GM23338 (cell line): ENCODE measurements around the gene FBXW4. TPM values are rescaled to one million over a fixed set of nuclear protein-coding genes. Genes with fewer than 3 reads are reported as not detected.

ENCODE experiments used
- ATAC-seq: fragments of 200-7000 bp; cut with Tn5 transposase; 3 replicates; pipeline ENCODE4 v1.9.1; 2020
- DNase-seq: peaks from one replicate; pipeline ENCODE4 v3.0.0-alpha.2; 2015; ENCODE audit warnings: low spot score
- H2AFZ ChIP-seq: fragments of 200-600 bp; sonication (generic); 2 replicates; pipeline ENCODE4 v1.8.0; 2016; ENCODE audit warnings: antibody characterized with exemption, mild to moderate bottlenecking, moderate library complexity
- H3F3A ChIP-seq: fragments of 200-600 bp; sonication (generic); replicated peaks from 2 replicates; pipeline ENCODE4 v1.8.0; 2017; ENCODE audit warnings: antibody characterized with exemption, mixed run types, low read depth
- H3K27ac ChIP-seq: fragments of 200-600 bp; sonication (generic); 2 replicates; pipeline ENCODE4 v1.6.1; 2016; ENCODE audit warnings: low read depth
- H3K27me3 ChIP-seq: fragments of 200-600 bp; sonication (generic); 2 replicates; pipeline ENCODE4 v1.8.0; 2016; ENCODE audit warnings: mild to moderate bottlenecking, mixed run types, moderate library complexity; ENCODE audit not compliant: insufficient read depth
- H3K36me3 ChIP-seq: fragments of 200-600 bp; sonication (generic); 2 replicates; pipeline ENCODE4 v1.8.0; 2016; ENCODE audit warnings: mild to moderate bottlenecking; ENCODE audit not compliant: insufficient read depth
- H3K4me1 ChIP-seq: fragments of 200-600 bp; sonication (generic); 2 replicates; pipeline ENCODE4 v1.8.0; 2016; ENCODE audit warnings: mild to moderate bottlenecking, moderate library complexity; ENCODE audit not compliant: insufficient read depth
- H3K4me2 ChIP-seq: fragments of 200-600 bp; sonication (generic); 2 replicates; pipeline ENCODE4 v1.7.1; 2017; ENCODE audit warnings: mixed run types
- H3K4me3 ChIP-seq: fragments of 200-600 bp; sonication (generic); 2 replicates; pipeline ENCODE4 v1.6.1; 2016; ENCODE audit warnings: mixed run types
- H3K79me2 ChIP-seq: fragments of 200-600 bp; sonication (generic); replicated peaks from 2 replicates; pipeline ENCODE4 v1.8.0; 2017; ENCODE audit warnings: mild to moderate bottlenecking; ENCODE audit not compliant: insufficient read depth
- H3K9me2 ChIP-seq: fragments of 200-600 bp; sonication (generic); 2 replicates; pipeline ENCODE4 v1.8.0; 2017; ENCODE audit not compliant: insufficient read depth
- H4K20me1 ChIP-seq: fragments of 200-600 bp; sonication (generic); replicated peaks from 2 replicates; pipeline ENCODE4 v1.8.0; 2017; ENCODE audit warnings: mild to moderate bottlenecking; ENCODE audit not compliant: insufficient read depth
- H3K27ac Mint-ChIP-seq: 2 replicates; pipeline ENCODE4 v1.8.0; 2020; ENCODE audit warnings: inconsistent platforms, mild to moderate bottlenecking, moderate library complexity, mixed read lengths
- H3K27me3 Mint-ChIP-seq: 3 replicates; pipeline ENCODE4 v1.8.0; 2022; ENCODE audit warnings: low read depth, mild to moderate bottlenecking, moderate library complexity, mixed read lengths, inconsistent platforms; ENCODE audit not compliant: insufficient read depth, poor library complexity
- H3K36me3 Mint-ChIP-seq: 3 replicates; pipeline ENCODE4 v1.8.0; 2021; ENCODE audit warnings: low read depth, mild to moderate bottlenecking, inconsistent platforms, moderate library complexity, mixed read lengths
- H3K4me1 Mint-ChIP-seq: 3 replicates; pipeline ENCODE4 v1.8.0; 2020; ENCODE audit warnings: mild to moderate bottlenecking, inconsistent platforms, mixed read lengths
- H3K4me3 Mint-ChIP-seq: 3 replicates; pipeline ENCODE4 v1.8.0; 2021; ENCODE audit warnings: moderate library complexity, mild to moderate bottlenecking, inconsistent platforms, mixed read lengths
- H3K9me3 Mint-ChIP-seq: 3 replicates; pipeline ENCODE4 v1.8.0; 2020; ENCODE audit warnings: moderate library complexity, mild to moderate bottlenecking, inconsistent platforms, mixed read lengths
- CREB1 ChIP-seq: fragments of 250-450 bp; sonication (Bioruptor Pico); IDR thresholded peaks from 2 replicates; pipeline ENCODE4 v1.5.0; 2020; ENCODE audit warnings: low read depth, mild to moderate bottlenecking, moderate library complexity
- CTCF ChIP-seq, 2 experiments: fragments of 200-600 bp in 1 of 2; sonication (generic) in 1 of 2; conservative IDR thresholded peaks; 2 replicates each; pipeline versions ENCODE4 v1.5.1 to v1.6.1; 2016 to 2017; ENCODE audit warnings: antibody characterized with exemption in 2 of 2, low read depth in 2 of 2, mild to moderate bottlenecking in 2 of 2, moderate library complexity in 1 of 2
- ETS1 ChIP-seq: IDR thresholded peaks from 2 replicates; pipeline ENCODE4 v1.6.1; 2016; ENCODE audit warnings: antibody characterized with exemption
- EZH2 ChIP-seq: fragments of 200-600 bp; sonication (generic); IDR thresholded peaks from one replicate; pipeline ENCODE4 v1.8.0; 2017; ENCODE audit warnings: antibody characterized with exemption, mild to moderate bottlenecking, low read depth; ENCODE audit not compliant: unreplicated experiment
- EZH2phosphoT487 ChIP-seq: fragments of 200-600 bp; sonication (generic); IDR thresholded peaks from one replicate; pipeline ENCODE4 v1.8.1; 2018; ENCODE audit warnings: antibody characterized with exemption; ENCODE audit not compliant: unreplicated experiment
- JUNB ChIP-seq: IDR thresholded peaks from one replicate; pipeline ENCODE4 v1.6.1; 2016; ENCODE audit warnings: antibody characterized with exemption; ENCODE audit not compliant: unreplicated experiment
- NANOG ChIP-seq: IDR thresholded peaks from 2 replicates; pipeline ENCODE4 v1.6.1; 2016; ENCODE audit warnings: antibody characterized with exemption, borderline replicate concordance
- POLR2AphosphoS5 ChIP-seq: IDR thresholded peaks from 2 replicates; pipeline ENCODE4 v1.6.1; 2016; ENCODE audit warnings: antibody characterized with exemption, low read depth
- REST ChIP-seq: IDR thresholded peaks from one replicate; pipeline ENCODE4 v1.6.1; 2018; ENCODE audit warnings: antibody characterized with exemption; ENCODE audit not compliant: unreplicated experiment
- STAT1 ChIP-seq: IDR thresholded peaks from one replicate; pipeline ENCODE4 v1.6.1; 2016; ENCODE audit warnings: antibody characterized with exemption; ENCODE audit not compliant: unreplicated experiment
- ZNF114 ChIP-seq: fragments of 250-450 bp; sonication (Bioruptor Pico); IDR thresholded peaks from 2 replicates; pipeline ENCODE4 v1.5.0; 2020; ENCODE audit warnings: mild to moderate bottlenecking, moderate library complexity
- ZNF331 ChIP-seq: fragments of 250-450 bp; sonication (Bioruptor Pico); IDR thresholded peaks from 2 replicates; pipeline ENCODE4 v1.5.0; 2020; ENCODE audit warnings: low read depth, mild to moderate bottlenecking, moderate library complexity
- ZNF462 ChIP-seq: fragments of 250-450 bp; sonication (Bioruptor Pico); IDR thresholded peaks from 2 replicates; pipeline ENCODE4 v1.5.0; 2020; ENCODE audit warnings: mild to moderate bottlenecking, moderate library complexity
- polyA plus RNA-seq: library from polyadenylated mRNA; unstranded; fragments of >200 nt; fragmentation: Nextera tagmentation; extraction: Ambion mirVana; gene quantifications from 2 replicates; pipeline ENCODE4 v1.2.1, GENCODE V29; 2016
- total RNA-seq: library from RNA; depleted of rRNA; stranded (reverse); fragments of >200 nt; shearing (Covaris generic); gene quantifications from 2 replicates; pipeline ENCODE4 v1.2.3, GENCODE V29; 2014

The FBXW4 gene
- total and polyA plus RNA-seq, 2 experiments from 2014 or later: 8.0 to 18.6 TPM

- peaks cover 36% of the 10 kb centered on the region for H3K4me1 Mint-ChIP-seq
- H3K4me2 ChIP-seq: no peak overlapping the region
- ATAC-seq (no peak), DNase-seq (no peak)
- no peaks in the 10 kb centered on the region for H3K79me2 ChIP-seq
- no peaks in the 10 kb centered on the region for H3K9me3 Mint-ChIP-seq
- no peak overlapping the region for H2AFZ ChIP-seq
- H3K36me3 Mint-ChIP-seq: peaks cover 21% of the 10 kb centered on the region; the same call in 2 of the 3 replicates
- no peaks in the 10 kb centered on the region for H3K9me2 ChIP-seq
- no peak overlapping the region for H3K27ac ChIP-seq
- H3K4me3 ChIP-seq: no peak overlapping the region
- no peaks in the 10 kb centered on the region for H3F3A ChIP-seq
- H3K4me1 ChIP-seq: peaks cover 24% of the 10 kb centered on the region
- H3K27ac Mint-ChIP-seq: no peak overlapping the region
- no peaks in the 10 kb centered on the region for H4K20me1 ChIP-seq
- H3K4me3 Mint-ChIP-seq: no peak overlapping the region
- no peaks in the 10 kb centered on the region for H3K27me3 ChIP-seq
- TF ChIP-seq NANOG (no peak), POLR2AphosphoS5 (no peak), EZH2 (no peak), JUNB (no peak), EZH2phosphoT487 (no peak), ETS1 (no peak), CREB1 (CRISPR knock-in tag) (no peak), ZNF462 (CRISPR knock-in tag) (no peak), STAT1 (no peak), ZNF331 (CRISPR knock-in tag) (no peak), ZNF114 (CRISPR knock-in tag) (no peak), CTCF (conservative IDR thresholded peaks at IDR 0.05; ENCODE audit: low read depth in 2 of 2) (no peak), REST (no peak)
- peaks cover 20% of the 10 kb centered on the region for H3K27me3 Mint-ChIP-seq
- H3K36me3 ChIP-seq: no peaks in the 10 kb centered on the region
These were observed 82.1 kb downstream of the FBXW4 start for GRCh38 chr10:101612872-101613271.
